ENCODE results near the gene CD44.

Gene CD44

GRCh38 chr11:35112056-35112845 is 26.7 kb upstream of the CD44 start:
- TF ChIP-seq CTCF (IDR thresholded peaks at IDR 0.05; ENCODE audit: low read depth, low read length, missing control alignments): no peak
- H3K4me3 ChIP-seq (ENCODE audit: low read depth, low read length): no peak overlapping the region
- DNase-seq (ENCODE audit: low read depth): no peak

GRCh38 chr11:35112846-35113105 is 26.2 kb upstream of the CD44 start:
- H3K4me3 ChIP-seq (ENCODE audit: low read depth, low read length): no peak overlapping the region
- no peak for TF ChIP-seq CTCF (IDR thresholded peaks at IDR 0.05; ENCODE audit: low read depth, low read length, missing control alignments)
- no peak for DNase-seq (ENCODE audit: low read depth)

- no peak for TF ChIP-seq CTCF (IDR thresholded peaks at IDR 0.05; ENCODE audit: low read depth, low read length, missing control alignments)
- DNase-seq (ENCODE audit: low read depth): no peak
- no peak overlapping the region for H3K4me3 ChIP-seq (ENCODE audit: low read depth, low read length)
These were observed 23.9 kb upstream of the CD44 start for GRCh38 chr11:35114906-35115687.

GRCh38 chr11:35115688-35116030 is 23.3 kb upstream of the CD44 start:
- no peak for TF ChIP-seq CTCF (IDR thresholded peaks at IDR 0.05; ENCODE audit: low read depth, low read length, missing control alignments)
- no peak for DNase-seq (ENCODE audit: low read depth)

GRCh38 chr11:35116245-35116644 is 22.7 kb upstream of the CD44 start:
- no peak for DNase-seq (ENCODE audit: low read depth)
- H3K4me3 ChIP-seq (ENCODE audit: low read depth, low read length): no peak overlapping the region
- TF ChIP-seq CTCF (IDR thresholded peaks at IDR 0.05; ENCODE audit: low read depth, low read length, missing control alignments): no peak

More at GRCh38 chr11:35115688-35116030, 23.3 kb upstream of the CD44 start:
- H3K4me3 ChIP-seq (ENCODE audit: low read depth, low read length): no peak overlapping the region

- no peak for TF ChIP-seq CTCF (IDR thresholded peaks at IDR 0.05; ENCODE audit: low read depth, low read length, missing control alignments)
- H3K4me3 ChIP-seq (ENCODE audit: low read depth, low read length): no peak overlapping the region
- DNase-seq (ENCODE audit: low read depth): no peak
These were observed 22.0 kb upstream of the CD44 start for GRCh38 chr11:35116762-35117640.
